ENCODE data around the gene RPS6KA5.

- no peak for TF ChIP-seq ZFP30 (CRISPR knock-in tag; IDR thresholded peaks at IDR 0.05)
- no peak for TF ChIP-seq CSDC2 (CRISPR knock-in tag; IDR thresholded peaks at IDR 0.05)
- no peak for TF ChIP-seq RARB (CRISPR knock-in tag; IDR thresholded peaks at IDR 0.05)
- no peak for TF ChIP-seq ARNTL (CRISPR knock-in tag; IDR thresholded peaks at IDR 0.05; ENCODE audit: borderline replicate concordance, low read depth)
- TF ChIP-seq CREB5 (CRISPR knock-in tag; IDR thresholded peaks at IDR 0.05; ENCODE audit: low read depth), result no peak
- no peak for TF ChIP-seq ZFP3 (CRISPR knock-in tag; IDR thresholded peaks at IDR 0.05)
- no peak for TF ChIP-seq ZNF8 (CRISPR knock-in tag; IDR thresholded peaks at IDR 0.05)
Observed at GRCh38 chr14:90981636-90982035, 78.8 kb downstream of the RPS6KA5 start.
